ENCODE data around the gene AADAT.

- TF ChIP-seq CTCF (IDR thresholded peaks at IDR 0.05) (no peak), POLR2A (IDR thresholded peaks at IDR 0.05) (no peak)
Measured at GRCh38 chr4:170079981-170080380, 9.8 kb downstream of the AADAT start.
